GM19455 (cell line): Measurements from ENCODE around the gene ADAMTSL3.

Source experiments
- ATAC-seq: cut with Tn5 transposase; IDR thresholded peaks from one replicate; pipeline ENCODE4 v1.9.1; 2021; ENCODE audit not compliant: unreplicated experiment

The ADAMTSL3 gene

GRCh38 chr15:83858820-83859505, 205.0 kb downstream of the ADAMTSL3 start:
- ATAC-seq, result no peak

GRCh38 chr15:83866692-83867091, 212.8 kb downstream of the ADAMTSL3 start:
- no peak for ATAC-seq

- ATAC-seq, result no peak
These were observed 215.4 kb downstream of the ADAMTSL3 start for GRCh38 chr15:83869341-83869740.

GRCh38 chr15:83871808-83872559, 218.1 kb downstream of the ADAMTSL3 start:
- no peak for ATAC-seq

- ATAC-seq, result no peak
These were observed 220.0 kb downstream of the ADAMTSL3 start for GRCh38 chr15:83873966-83874365.

GRCh38 chr15:83880529-83880928, 226.6 kb downstream of the ADAMTSL3 start:
- no peak for ATAC-seq

- no peak for ATAC-seq
These were observed 227.2 kb downstream of the ADAMTSL3 start for GRCh38 chr15:83881156-83881555.

- ATAC-seq, result no peak
These were observed 232.4 kb downstream of the ADAMTSL3 start for GRCh38 chr15:83886321-83886720.

GRCh38 chr15:83887404-83887803, 233.5 kb downstream of the ADAMTSL3 start:
- ATAC-seq, result no peak

GRCh38 chr15:83887961-83888360, 234.0 kb downstream of the ADAMTSL3 start:
- ATAC-seq, result no peak

- no peak for ATAC-seq
These were observed 236.1 kb downstream of the ADAMTSL3 start for GRCh38 chr15:83889995-83890394.

GRCh38 chr15:83890587-83890986, 236.7 kb downstream of the ADAMTSL3 start:
- ATAC-seq, result no peak

- ATAC-seq, result no peak
These were observed 238.6 kb downstream of the ADAMTSL3 start for GRCh38 chr15:83892498-83892897.

- no peak for ATAC-seq
These were observed 239.4 kb downstream of the ADAMTSL3 start for GRCh38 chr15:83893308-83893707.

GRCh38 chr15:83897037-83897436, 243.1 kb downstream of the ADAMTSL3 start:
- ATAC-seq, result no peak

- ATAC-seq, result no peak
These were observed 244.4 kb downstream of the ADAMTSL3 start for GRCh38 chr15:83898361-83898760.

- ATAC-seq, result no peak
These were observed 245.7 kb downstream of the ADAMTSL3 start for GRCh38 chr15:83899670-83900069.

GRCh38 chr15:83904107-83905040, 250.5 kb downstream of the ADAMTSL3 start:
- ATAC-seq, result no peak

GRCh38 chr15:83905556-83906273, 251.8 kb downstream of the ADAMTSL3 start:
- no peak for ATAC-seq

- no peak for ATAC-seq
These were observed 257.4 kb downstream of the ADAMTSL3 start for GRCh38 chr15:83911345-83911744.

- ATAC-seq, result no peak
These were observed 258.4 kb downstream of the ADAMTSL3 start for GRCh38 chr15:83912343-83912742.
